Neural progenitor cell (in vitro differentiated cells): ENCODE results near the gene RARS1.

Experiments used
- EZH2 ChIP-seq: fragments of 200-600 bp; sonication (generic); IDR thresholded peaks from 2 replicates; pipeline ENCODE4 v1.6.1; 2017; ENCODE audit warnings: antibody characterized with exemption, mild to moderate bottlenecking, moderate library complexity
- TF ChIP-seq, protein P1 (sequence below): fragments of 200-600 bp; sonication (generic); IDR thresholded peaks from 2 replicates; pipeline ENCODE4 v1.5.1; 2017; ENCODE audit warnings: antibody characterized with exemption, mild to moderate bottlenecking

DNA sequence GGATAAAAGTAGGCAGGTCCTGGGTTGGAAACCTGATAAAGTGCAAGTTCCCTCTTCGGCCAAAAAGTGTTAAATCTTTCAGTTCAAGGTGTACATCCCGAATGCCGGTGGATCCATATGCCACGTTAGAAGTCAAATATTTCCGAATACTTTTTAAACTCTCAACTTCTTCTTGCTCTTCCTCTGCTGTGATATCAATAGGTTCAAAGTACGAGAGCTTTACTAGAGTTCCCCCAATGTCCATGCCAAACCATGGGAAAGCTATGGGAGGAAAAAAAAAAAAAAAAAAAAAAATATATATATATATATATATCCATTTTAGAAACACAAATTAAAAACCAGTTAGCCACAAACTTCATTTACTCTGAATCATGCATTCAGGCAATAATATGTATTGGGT lies 82.5 kb downstream of the RARS1 start:
- TF ChIP-seq, protein P1, sequence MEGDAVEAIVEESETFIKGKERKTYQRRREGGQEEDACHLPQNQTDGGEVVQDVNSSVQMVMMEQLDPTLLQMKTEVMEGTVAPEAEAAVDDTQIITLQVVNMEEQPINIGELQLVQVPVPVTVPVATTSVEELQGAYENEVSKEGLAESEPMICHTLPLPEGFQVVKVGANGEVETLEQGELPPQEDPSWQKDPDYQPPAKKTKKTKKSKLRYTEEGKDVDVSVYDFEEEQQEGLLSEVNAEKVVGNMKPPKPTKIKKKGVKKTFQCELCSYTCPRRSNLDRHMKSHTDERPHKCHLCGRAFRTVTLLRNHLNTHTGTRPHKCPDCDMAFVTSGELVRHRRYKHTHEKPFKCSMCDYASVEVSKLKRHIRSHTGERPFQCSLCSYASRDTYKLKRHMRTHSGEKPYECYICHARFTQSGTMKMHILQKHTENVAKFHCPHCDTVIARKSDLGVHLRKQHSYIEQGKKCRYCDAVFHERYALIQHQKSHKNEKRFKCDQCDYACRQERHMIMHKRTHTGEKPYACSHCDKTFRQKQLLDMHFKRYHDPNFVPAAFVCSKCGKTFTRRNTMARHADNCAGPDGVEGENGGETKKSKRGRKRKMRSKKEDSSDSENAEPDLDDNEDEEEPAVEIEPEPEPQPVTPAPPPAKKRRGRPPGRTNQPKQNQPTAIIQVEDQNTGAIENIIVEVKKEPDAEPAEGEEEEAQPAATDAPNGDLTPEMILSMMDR = no peak
- no peak for TF ChIP-seq EZH2
